ENCODE results near the gene USH2A. TPM values are rescaled to one million over a fixed set of nuclear protein-coding genes. Genes with fewer than 3 reads are reported as not detected.

The USH2A gene
- total and polyA plus RNA-seq, 7 donors: under 0.01 to 0.32 (median 0.30) TPM; not detected in 4

DNA sequence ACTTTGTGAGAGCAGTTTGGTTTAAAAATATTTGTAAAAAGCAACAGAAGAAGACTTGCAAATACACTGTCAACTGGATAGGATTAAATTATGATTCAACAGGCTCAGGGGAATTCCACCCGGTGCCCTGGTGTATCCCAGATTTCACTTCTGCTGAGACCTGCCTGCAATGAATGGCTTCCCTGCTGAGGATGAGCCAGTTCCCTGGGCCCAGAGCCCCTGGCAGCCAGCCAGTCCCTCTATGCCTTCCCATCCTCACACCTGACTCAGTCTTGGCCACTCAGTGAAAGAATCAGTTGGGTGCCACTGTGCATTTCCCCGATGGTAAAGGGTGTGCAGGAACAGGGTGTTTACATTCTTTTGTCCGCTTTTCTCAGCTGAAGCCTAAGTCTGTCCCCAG is 791.8 kb downstream of the USH2A start:
- Histone ChIP-seq H3K27me3 (ENCODE audit: insufficient read depth in 3 of 3, low read length in 2 of 3) (no peaks in the 10 kb centered on the region), H3K9me3 (no peaks in the 10 kb centered on the region), H3K4me3 (no peak overlapping the region), H3K4me1 (no peaks in the 10 kb centered on the region), H3K27ac (no peak overlapping the region), H3K36me3 (ENCODE audit: insufficient read depth in 1 of 2, low read depth in 1 of 2) (no peaks in the 10 kb centered on the region)
- ATAC-seq (no peak), DNase-seq (peak in 1 of 2 donors; percentile 48)
- intact Hi-C loops (cut with DNase I): no loop called here
- WGBS, 3 donors: 38 to 48% (median 39%) methylated on average over 3 of the region's 3 CpGs
- TF ChIP-seq, protein P1, sequence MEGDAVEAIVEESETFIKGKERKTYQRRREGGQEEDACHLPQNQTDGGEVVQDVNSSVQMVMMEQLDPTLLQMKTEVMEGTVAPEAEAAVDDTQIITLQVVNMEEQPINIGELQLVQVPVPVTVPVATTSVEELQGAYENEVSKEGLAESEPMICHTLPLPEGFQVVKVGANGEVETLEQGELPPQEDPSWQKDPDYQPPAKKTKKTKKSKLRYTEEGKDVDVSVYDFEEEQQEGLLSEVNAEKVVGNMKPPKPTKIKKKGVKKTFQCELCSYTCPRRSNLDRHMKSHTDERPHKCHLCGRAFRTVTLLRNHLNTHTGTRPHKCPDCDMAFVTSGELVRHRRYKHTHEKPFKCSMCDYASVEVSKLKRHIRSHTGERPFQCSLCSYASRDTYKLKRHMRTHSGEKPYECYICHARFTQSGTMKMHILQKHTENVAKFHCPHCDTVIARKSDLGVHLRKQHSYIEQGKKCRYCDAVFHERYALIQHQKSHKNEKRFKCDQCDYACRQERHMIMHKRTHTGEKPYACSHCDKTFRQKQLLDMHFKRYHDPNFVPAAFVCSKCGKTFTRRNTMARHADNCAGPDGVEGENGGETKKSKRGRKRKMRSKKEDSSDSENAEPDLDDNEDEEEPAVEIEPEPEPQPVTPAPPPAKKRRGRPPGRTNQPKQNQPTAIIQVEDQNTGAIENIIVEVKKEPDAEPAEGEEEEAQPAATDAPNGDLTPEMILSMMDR (IDR thresholded peaks at IDR 0.05): no peak

DNA sequence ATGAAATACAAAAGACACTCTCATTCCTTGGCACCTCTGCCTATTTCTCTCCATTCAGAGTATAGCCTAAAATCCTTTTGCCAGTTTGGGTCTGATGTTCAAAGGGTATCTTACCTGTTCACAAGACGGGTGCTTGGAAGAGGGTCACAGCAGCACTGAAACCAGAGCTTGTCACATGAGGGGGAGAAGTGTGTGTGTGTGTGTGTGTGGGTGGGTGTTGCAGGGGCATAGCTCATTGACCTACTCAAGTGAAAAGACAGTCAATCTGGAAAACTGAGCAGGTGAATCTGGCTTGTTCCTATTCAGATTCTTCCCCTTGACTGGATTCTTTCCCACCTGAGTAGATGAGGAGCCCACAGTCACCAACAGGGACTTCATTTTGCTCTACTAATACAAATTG is 792.2 kb downstream of the USH2A start:
- Histone ChIP-seq H3K36me3 (ENCODE audit: insufficient read depth in 1 of 2, low read depth in 1 of 2) (no peaks in the 10 kb centered on the region), H3K27ac (no peak overlapping the region), H3K4me3 (no peak overlapping the region), H3K27me3 (ENCODE audit: insufficient read depth in 3 of 3, low read length in 2 of 3) (no peaks in the 10 kb centered on the region), H3K9me3 (no peaks in the 10 kb centered on the region), H3K4me1 (no peaks in the 10 kb centered on the region)
- no peak for ATAC-seq
- TF ChIP-seq, protein P1 (IDR thresholded peaks at IDR 0.05): no peak
- WGBS, 3 donors: 49 to 76% (median 58%) methylated on average over 1 of the region's 1 CpG
- intact Hi-C loops (cut with DNase I): no loop called here
- no peak for DNase-seq

DNA sequence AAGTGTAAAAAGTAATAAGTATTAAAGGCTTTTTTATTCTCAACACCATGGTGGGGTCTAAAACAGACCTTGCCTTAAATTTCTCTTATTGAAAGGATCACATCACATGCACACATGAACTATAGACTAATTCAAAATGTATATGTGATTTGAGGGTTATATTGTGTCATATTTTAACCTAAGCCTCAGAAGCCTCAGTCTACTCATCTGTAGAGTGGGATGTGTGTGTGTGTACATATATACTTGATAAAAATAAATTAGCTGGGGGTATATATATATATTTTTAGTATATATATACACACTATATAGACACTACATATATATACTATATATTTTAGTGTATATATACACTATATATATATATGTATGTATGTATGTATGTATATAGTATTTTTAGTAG is 797.3 kb downstream of the USH2A start:
- H3K36me3 ChIP-seq (ENCODE audit: insufficient read depth in 1 of 2, low read depth in 1 of 2): peaks cover 3 to 30% of the 10 kb centered on the region in 2 donors
- intact Hi-C loops (cut with DNase I): no loop called here
- no peaks in the 10 kb centered on the region for H3K4me1 ChIP-seq
- H3K27ac ChIP-seq: no peak overlapping the region
- ATAC-seq: no peak
- no peaks in the 10 kb centered on the region for H3K9me3 ChIP-seq
- TF ChIP-seq, protein P1 (IDR thresholded peaks at IDR 0.05): no peak
- no peaks in the 10 kb centered on the region for H3K27me3 ChIP-seq (ENCODE audit: insufficient read depth in 3 of 3, low read length in 2 of 3)
- no peak for DNase-seq
- H3K4me3 ChIP-seq: no peak overlapping the region

DNA sequence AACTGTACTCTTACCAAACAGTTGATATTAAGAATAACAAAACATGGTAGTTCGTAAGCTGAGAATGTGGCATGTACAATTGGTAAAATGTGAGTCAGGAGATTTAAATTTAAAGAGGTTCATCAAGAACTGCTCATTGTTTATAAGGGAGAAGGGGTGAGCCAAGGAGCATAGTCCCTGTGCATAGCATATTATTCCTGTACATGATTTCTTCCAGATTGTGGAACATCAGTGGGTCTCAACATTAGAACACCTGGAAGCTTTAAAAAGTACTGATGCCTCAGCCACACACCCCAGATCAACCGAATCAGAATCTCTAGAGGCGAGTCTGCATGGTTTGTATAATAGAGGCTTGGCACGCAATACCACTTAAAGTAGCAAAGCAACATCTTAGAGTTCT is 800.1 kb downstream of the USH2A start:
- ATAC-seq: no peak
- Histone ChIP-seq H3K27me3 (ENCODE audit: insufficient read depth in 3 of 3, low read length in 2 of 3) (no peaks in the 10 kb centered on the region), H3K9me3 (no peaks in the 10 kb centered on the region), H3K27ac (no peak overlapping the region), H3K36me3 (ENCODE audit: insufficient read depth in 1 of 2, low read depth in 1 of 2) (peaks cover 3 to 57% of the 10 kb centered on the region in 2 donors), H3K4me3 (no peak overlapping the region), H3K4me1 (no peaks in the 10 kb centered on the region)
- DNase-seq: no peak
- 91 to 94% (median 92%) methylated on average over 4 of the region's 4 CpGs for WGBS, 3 donors
- intact Hi-C loops (cut with DNase I): no loop called here
- TF ChIP-seq, protein P1 (IDR thresholded peaks at IDR 0.05): no peak

DNA sequence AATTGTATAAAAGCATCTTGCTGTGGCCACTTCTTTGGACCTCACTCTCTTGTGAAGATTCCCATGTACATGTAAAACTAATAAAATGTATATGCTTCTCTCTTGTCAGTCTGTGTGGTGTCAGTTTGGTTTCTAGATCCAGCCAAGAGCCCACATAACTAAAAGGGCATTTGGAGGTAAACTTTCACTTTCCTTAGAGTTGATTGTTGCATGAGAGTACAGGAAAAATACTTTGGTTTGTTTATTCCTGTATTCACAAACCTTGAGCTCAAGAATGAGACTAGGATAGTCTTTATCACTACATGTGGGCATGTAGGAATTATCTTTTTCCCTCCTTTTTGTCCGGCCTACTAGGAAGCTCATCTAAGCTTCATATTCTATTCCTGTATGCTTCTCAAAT is 805.3 kb downstream of the USH2A start:
- WGBS, 3 donors: 78 to 87% (median 83%) methylated on average over 1 of the region's 1 CpG
- Histone ChIP-seq H3K36me3 (ENCODE audit: insufficient read depth in 1 of 2, low read depth in 1 of 2) (peaks cover 2 to 68% of the 10 kb centered on the region in 2 donors), H3K4me1 (no peaks in the 10 kb centered on the region), H3K27ac (no peak overlapping the region), H3K27me3 (ENCODE audit: insufficient read depth in 3 of 3, low read length in 2 of 3) (no peaks in the 10 kb centered on the region), H3K4me3 (no peak overlapping the region), H3K9me3 (peaks cover 4% of the 10 kb centered on the region)
- TF ChIP-seq, protein P1 (IDR thresholded peaks at IDR 0.05): no peak
- ATAC-seq (no peak), DNase-seq (no peak)
- intact Hi-C loops (cut with DNase I): no loop called here
